ENCODE measurements around the gene ATP6V0A1.

Gene ATP6V0A1

GRCh38 chr17:42509841-42510240, 51.2 kb downstream of the ATP6V0A1 start:
- Mint-ChIP-seq H3K4me1 (peaks cover 9% of the 10 kb centered on the region), H3K9me3 (no peaks in the 10 kb centered on the region), H3K27ac (no peak overlapping the region), H3K4me3 (no peak overlapping the region), H3K36me3 (no peaks in the 10 kb centered on the region), H3K27me3 (peaks cover 40% of the 10 kb centered on the region)
- CTCF ChIA-PET = no interaction called here
- no peak for DNase-seq

DNA sequence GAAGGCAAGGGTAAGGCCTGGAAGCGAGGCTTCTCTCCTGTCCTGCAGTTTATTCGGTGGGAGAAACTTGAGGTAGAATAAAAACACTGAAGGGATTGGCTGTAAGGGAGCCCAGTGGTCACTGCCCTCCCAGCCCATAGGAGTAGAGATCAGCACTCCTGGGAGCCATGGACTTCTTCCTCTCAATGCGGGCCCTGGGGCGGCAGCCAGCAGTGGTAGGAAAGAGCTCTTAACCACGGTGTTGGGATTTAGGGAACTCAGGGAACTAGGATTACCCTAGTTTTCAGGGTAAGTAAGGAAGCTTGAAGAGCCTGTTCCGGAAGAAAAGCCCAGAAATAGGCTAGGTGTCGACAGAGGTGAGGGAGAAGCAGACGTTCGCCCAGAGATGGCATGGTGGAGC, 53.6 kb downstream of the ATP6V0A1 start:
- Mint-ChIP-seq H3K9me3 (no peaks in the 10 kb centered on the region), H3K36me3 (no peaks in the 10 kb centered on the region), H3K27ac (no peak overlapping the region), H3K4me1 (peaks cover 9% of the 10 kb centered on the region), H3K4me3 (no peak overlapping the region), H3K27me3 (peaks cover 49% of the 10 kb centered on the region)
- no peak for DNase-seq
- CTCF ChIA-PET = interaction anchor here (1.2 kb wide), 1 partner anchor 8 kb away, joined by 3 read pairs; no protein-coding TSS in a partner anchor

- CTCF ChIA-PET = interaction anchor here (1.2 kb wide), 1 partner anchor 8 kb away, joined by 3 read pairs; no protein-coding TSS in a partner anchor
- Mint-ChIP-seq H3K9me3 (no peaks in the 10 kb centered on the region), H3K4me3 (no peak overlapping the region), H3K27me3 (peaks cover 49% of the 10 kb centered on the region), H3K27ac (no peak overlapping the region), H3K4me1 (peaks cover 14% of the 10 kb centered on the region), H3K36me3 (no peaks in the 10 kb centered on the region)
- DNase-seq = no peak
Measured at GRCh38 chr17:42512733-42513251, 54.1 kb downstream of the ATP6V0A1 start.

- no peak for DNase-seq
- H3K4me3 Mint-ChIP-seq = no peak overlapping the region
- CTCF ChIA-PET = interaction anchor here (1.0 to 2.8 kb wide), 2 partner anchors 107 to 291 kb away, joined by 5 to 12 read pairs; no protein-coding TSS in a partner anchor
- no peaks in the 10 kb centered on the region for H3K36me3 Mint-ChIP-seq
- peaks cover 53% of the 10 kb centered on the region for H3K27me3 Mint-ChIP-seq
- H3K27ac Mint-ChIP-seq = no peak overlapping the region
- peaks cover 12% of the 10 kb centered on the region for H3K4me1 Mint-ChIP-seq
- H3K9me3 Mint-ChIP-seq = no peaks in the 10 kb centered on the region
Measured at GRCh38 chr17:42513686-42514085, 55.0 kb downstream of the ATP6V0A1 start.

- Mint-ChIP-seq H3K36me3 (no peaks in the 10 kb centered on the region), H3K9me3 (no peaks in the 10 kb centered on the region), H3K27me3 (peaks cover 56% of the 10 kb centered on the region), H3K27ac (no peak overlapping the region), H3K4me1 (peaks cover 6% of the 10 kb centered on the region), H3K4me3 (no peak overlapping the region)
- CTCF ChIA-PET = interaction anchor here (0.9 to 2.8 kb wide), 7 partner anchors 83 to 291 kb away, joined by 3 to 12 read pairs (median 3); partner anchors contain the start of gene CAVIN1
- no peak for DNase-seq
Measured at GRCh38 chr17:42514279-42514678, 55.6 kb downstream of the ATP6V0A1 start.

GRCh38 chr17:42514867-42515266, 56.2 kb downstream of the ATP6V0A1 start:
- Mint-ChIP-seq H3K4me3 (no peak overlapping the region), H3K36me3 (no peaks in the 10 kb centered on the region), H3K4me1 (peaks cover 5% of the 10 kb centered on the region), H3K27ac (no peak overlapping the region), H3K27me3 (peaks cover 60% of the 10 kb centered on the region), H3K9me3 (no peaks in the 10 kb centered on the region)
- no peak for DNase-seq
- CTCF ChIA-PET = interaction anchor here (0.7 to 2.8 kb wide), 7 partner anchors 84 to 293 kb away, joined by 3 to 12 read pairs (median 3); partner anchors contain the start of gene CAVIN1

- CTCF ChIA-PET = interaction anchor here (0.7 to 5.8 kb wide), 19 partner anchors 10 to 305 kb away, joined by 3 to 76 read pairs (median 5); partner anchors contain the start of gene CAVIN1
- Mint-ChIP-seq H3K36me3 (no peaks in the 10 kb centered on the region), H3K4me1 (peaks cover 5% of the 10 kb centered on the region), H3K27me3 (peaks cover 64% of the 10 kb centered on the region), H3K4me3 (no peak overlapping the region), H3K27ac (no peak overlapping the region), H3K9me3 (no peaks in the 10 kb centered on the region)
- DNase-seq = peak; percentile 89
Measured at GRCh38 chr17:42517516-42517915, 58.8 kb downstream of the ATP6V0A1 start.

DNA sequence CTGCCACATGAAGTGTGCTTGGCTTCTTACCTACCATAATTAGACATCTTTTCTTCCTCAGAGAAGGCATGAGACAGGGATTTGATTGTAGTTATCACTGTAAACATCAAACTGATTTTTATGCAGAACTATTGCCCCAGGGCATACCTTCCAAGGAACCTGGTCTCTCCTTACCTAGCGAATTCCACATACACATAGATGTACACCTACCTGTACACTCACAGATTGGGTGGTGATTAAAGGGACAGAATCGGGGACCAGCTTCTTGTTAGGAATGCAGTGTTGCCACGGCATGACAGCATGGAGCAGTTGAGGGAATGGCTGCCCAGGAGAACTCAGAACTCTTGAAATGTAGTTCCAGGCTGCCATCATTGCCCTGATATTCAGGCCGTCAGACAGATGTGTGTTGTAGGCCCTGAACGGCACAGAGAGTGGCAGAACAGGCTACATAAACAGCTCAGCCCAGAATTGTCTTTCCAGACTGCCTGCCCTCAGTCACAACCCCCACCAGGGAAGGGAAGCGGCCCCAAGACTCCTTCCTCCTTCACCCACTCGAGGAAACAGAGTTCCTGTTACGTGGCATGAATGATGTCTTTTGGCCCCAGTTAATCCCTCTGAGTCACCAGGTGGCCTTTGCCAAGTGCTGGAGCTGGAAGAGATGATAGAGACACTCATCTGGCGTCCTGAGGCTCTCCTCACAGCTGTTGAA, 59.5 kb downstream of the ATP6V0A1 start:
- no peaks in the 10 kb centered on the region for H3K9me3 Mint-ChIP-seq
- H3K4me3 Mint-ChIP-seq = no peak overlapping the region
- no peaks in the 10 kb centered on the region for H3K36me3 Mint-ChIP-seq
- H3K4me1 Mint-ChIP-seq = peaks cover 5% of the 10 kb centered on the region
- no peak overlapping the region for H3K27ac Mint-ChIP-seq
- CTCF ChIA-PET = interaction anchor here (0.7 to 5.8 kb wide), 21 partner anchors 9 to 306 kb away, joined by 3 to 76 read pairs (median 5); partner anchors contain the start of gene CAVIN1
- DNase-seq = no peak
- peaks cover 65% of the 10 kb centered on the region for H3K27me3 Mint-ChIP-seq

- DNase-seq = no peak
- H3K4me1 Mint-ChIP-seq = peaks cover 5% of the 10 kb centered on the region
- CTCF ChIA-PET = interaction anchor here (0.8 to 5.8 kb wide), 16 partner anchors 8 to 296 kb away, joined by 3 to 76 read pairs (median 5); no protein-coding TSS in a partner anchor
- H3K4me3 Mint-ChIP-seq = no peak overlapping the region
- peaks cover 62% of the 10 kb centered on the region for H3K27me3 Mint-ChIP-seq
- H3K36me3 Mint-ChIP-seq = no peaks in the 10 kb centered on the region
- no peaks in the 10 kb centered on the region for H3K9me3 Mint-ChIP-seq
- H3K27ac Mint-ChIP-seq = no peak overlapping the region
Measured at GRCh38 chr17:42518755-42519545, 60.3 kb downstream of the ATP6V0A1 start.

DNA sequence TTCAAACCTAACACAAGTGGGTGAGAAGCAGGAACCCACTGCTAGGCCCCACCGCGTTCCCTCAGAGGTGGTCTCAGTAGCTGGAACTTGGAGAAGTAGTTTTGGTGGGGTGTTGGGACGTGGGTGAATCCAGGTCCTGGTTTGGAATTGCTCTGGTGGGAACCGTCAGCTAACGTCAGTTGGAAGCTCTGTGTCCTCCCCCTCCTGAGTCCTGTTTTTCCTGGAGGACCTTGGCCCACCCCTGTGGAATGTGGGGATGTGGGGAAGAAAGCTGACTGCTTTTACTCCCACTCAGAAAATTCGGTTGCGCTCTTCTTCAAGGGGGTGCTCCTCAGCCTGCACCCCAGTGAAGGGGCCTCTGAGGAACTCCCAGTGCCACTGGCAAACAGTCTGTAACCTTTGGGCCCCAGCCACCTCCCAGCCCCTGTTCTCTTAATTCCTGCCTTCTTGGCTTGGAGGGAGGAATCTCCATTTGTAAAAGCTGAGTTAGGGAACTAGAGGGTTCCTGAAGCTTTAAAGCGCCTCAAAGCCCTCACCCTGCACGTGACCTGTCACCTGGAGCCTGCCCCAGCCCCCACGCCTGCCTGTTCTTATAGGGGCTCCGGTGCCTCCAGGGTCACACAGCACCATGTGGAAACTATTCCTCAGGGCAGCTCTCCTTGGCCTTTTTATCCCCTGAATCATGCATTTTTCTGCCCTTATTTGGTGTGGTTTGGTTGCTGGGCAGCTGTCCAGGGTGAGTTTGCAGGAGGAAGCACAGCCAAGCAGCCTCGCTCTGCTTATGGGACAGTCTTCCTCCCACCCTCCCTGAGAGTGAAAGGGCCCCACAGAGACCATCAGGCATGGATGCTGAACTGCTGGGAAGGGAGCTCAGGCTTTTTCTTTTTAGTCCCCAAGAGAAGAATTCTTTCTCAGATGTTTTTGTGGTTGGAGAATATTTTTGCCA, 61.1 kb downstream of the ATP6V0A1 start:
- H3K27me3 Mint-ChIP-seq = peaks cover 57% of the 10 kb centered on the region
- no peaks in the 10 kb centered on the region for H3K9me3 Mint-ChIP-seq
- CTCF ChIA-PET = interaction anchor here (0.8 to 5.8 kb wide), 12 partner anchors 7 to 208 kb away, joined by 3 to 76 read pairs (median 5); no protein-coding TSS in a partner anchor
- no peak overlapping the region for H3K27ac Mint-ChIP-seq
- no peaks in the 10 kb centered on the region for H3K36me3 Mint-ChIP-seq
- H3K4me3 Mint-ChIP-seq = no peak overlapping the region
- peaks cover 5% of the 10 kb centered on the region for H3K4me1 Mint-ChIP-seq
- DNase-seq = no peak

DNA sequence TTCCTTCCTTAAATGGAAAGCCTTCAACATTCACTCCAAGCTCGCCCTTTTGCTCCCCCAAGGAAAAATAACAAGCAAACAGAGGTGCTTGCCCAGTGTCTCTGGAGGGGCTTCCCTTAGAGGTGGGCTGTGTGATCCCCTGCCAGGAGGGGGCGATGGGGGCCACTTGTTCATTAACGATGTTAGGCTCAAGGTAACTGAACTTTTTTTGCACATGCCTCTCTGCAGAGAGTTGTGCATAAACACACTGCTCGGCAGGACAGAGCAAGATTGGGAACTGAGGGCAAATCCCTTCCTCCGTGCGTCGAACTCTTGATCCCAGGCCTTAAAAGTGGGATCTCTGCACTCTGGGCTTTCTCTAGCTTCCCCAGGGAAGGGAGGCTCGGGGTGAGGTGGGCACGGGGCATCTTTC, 61.9 kb downstream of the ATP6V0A1 start:
- H3K4me1 Mint-ChIP-seq = peaks cover 5% of the 10 kb centered on the region

DNA sequence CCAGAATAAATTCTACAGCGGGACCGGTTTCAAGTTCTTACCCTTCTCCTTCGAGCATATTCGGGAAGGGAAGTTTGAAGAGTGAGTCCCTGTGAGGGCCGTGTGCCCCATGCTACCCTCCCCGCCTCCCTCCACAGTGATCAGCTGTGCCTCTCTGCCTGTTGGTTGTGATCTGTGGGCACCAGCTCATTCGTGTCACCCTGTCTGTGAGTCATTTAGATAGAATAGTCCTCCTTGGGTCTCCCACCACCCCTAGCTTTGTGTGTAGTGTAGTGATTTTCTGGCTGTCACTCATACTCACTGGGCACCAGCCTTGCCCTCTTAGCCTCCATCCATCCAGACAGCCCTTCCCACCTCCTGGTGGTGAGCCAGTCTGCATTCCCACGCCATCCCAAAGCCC, 62.4 kb downstream of the ATP6V0A1 start:
- no peak for DNase-seq
- Mint-ChIP-seq H3K27me3 (peaks cover 55% of the 10 kb centered on the region), H3K4me1 (peaks cover 6% of the 10 kb centered on the region), H3K9me3 (no peaks in the 10 kb centered on the region), H3K4me3 (no peak overlapping the region), H3K36me3 (no peaks in the 10 kb centered on the region), H3K27ac (no peak overlapping the region)
- CTCF ChIA-PET = interaction anchor here (0.8 to 5.8 kb wide), 8 partner anchors 9 to 106 kb away, joined by 3 to 76 read pairs (median 5); no protein-coding TSS in a partner anchor

More for the DNA sequence above, 61.9 kb downstream of the ATP6V0A1 start:
- CTCF ChIA-PET = interaction anchor here (0.8 to 5.8 kb wide), 9 partner anchors 8 to 105 kb away, joined by 3 to 76 read pairs (median 5); no protein-coding TSS in a partner anchor
- Mint-ChIP-seq H3K36me3 (no peaks in the 10 kb centered on the region), H3K9me3 (no peaks in the 10 kb centered on the region), H3K27me3 (peaks cover 55% of the 10 kb centered on the region), H3K27ac (no peak overlapping the region), H3K4me3 (no peak overlapping the region)
- peak; percentile 53 for DNase-seq

DNA sequence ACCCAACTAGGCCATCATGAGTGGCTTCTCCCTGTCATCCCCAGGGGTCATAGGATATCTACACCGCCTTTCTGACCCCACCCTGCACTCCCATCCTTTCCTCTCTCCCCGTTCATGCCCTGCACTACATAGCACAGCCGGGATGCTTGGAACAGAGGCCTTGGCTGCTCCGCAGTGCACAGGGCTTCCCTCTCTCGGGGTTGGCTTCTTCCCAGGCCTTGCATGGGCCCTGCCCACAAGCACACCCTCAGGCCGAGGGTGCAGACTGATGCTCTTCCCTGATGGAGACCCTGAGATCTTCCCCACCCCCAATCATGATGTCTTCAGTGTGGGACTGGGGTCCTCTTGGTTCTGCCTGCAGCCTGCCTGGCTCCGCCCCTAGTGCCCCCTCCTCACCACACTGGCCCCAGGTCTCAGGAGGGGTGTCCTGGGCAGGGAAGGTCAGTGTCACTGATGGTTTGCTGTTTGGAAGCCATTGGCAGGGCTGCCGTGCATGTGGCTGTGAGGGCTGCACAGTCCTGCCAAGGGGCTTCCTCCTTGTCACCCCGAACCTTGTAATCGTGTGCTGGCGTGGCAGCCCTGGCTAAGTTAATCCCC, 63.1 kb downstream of the ATP6V0A1 start:
- DNase-seq = no peak
- H3K4me3 Mint-ChIP-seq = no peak overlapping the region
- CTCF ChIA-PET = interaction anchor here (0.6 to 5.8 kb wide), 4 partner anchors 9 to 476 kb away, joined by 3 to 76 read pairs (median 9); no protein-coding TSS in a partner anchor
- peaks cover 8% of the 10 kb centered on the region for H3K4me1 Mint-ChIP-seq
- H3K9me3 Mint-ChIP-seq = no peaks in the 10 kb centered on the region
- peaks cover 52% of the 10 kb centered on the region for H3K27me3 Mint-ChIP-seq
- H3K36me3 Mint-ChIP-seq = no peaks in the 10 kb centered on the region
- H3K27ac Mint-ChIP-seq = no peak overlapping the region

Data from activated naive CD4-positive, alpha-beta T cell treated with anti-CD3 and anti-CD28 coated beads, Interleukin-2, amount 10 ng/mL, durations not matched to agents 7 days and 5 days (primary cell).